IMR-90 (cell line): ENCODE data around the gene FARSB. TPM values are rescaled to one million over a fixed set of nuclear protein-coding genes. Genes with fewer than 3 reads are reported as not detected.

Experiments
- ATAC-seq: fragments of 200-7000 bp; cut with Tn5 transposase; 2 replicates; pipeline ENCODE4 v1.9.1; 2020; ENCODE audit warnings: low read depth, mild to moderate bottlenecking, moderate library complexity
- BruUV-seq: library from RNA; stranded (reverse); fragments of 400-500 nt; replicated peaks from 2 replicates; lab custom pipeline; 2021; lab: Mats Ljungman, UMichigan
- CTCF ChIA-PET: fragments of 300-600 bp; formaldehyde crosslinking; extraction: SDS; loops from one replicate; lab custom pipeline; 2021; ENCODE audit warnings: antibody characterized with exemption; lab: Yijun Ruan, JAX
- POLR2A ChIA-PET: fragments of 300-600 bp; sonication (Branson Sonifier 250); formaldehyde crosslinking; loops from one replicate; lab custom pipeline; 2022; ENCODE audit warnings: antibody characterized with exemption; ENCODE audit not compliant: unreplicated experiment; lab: Charles Lee
- DNase-seq: peaks from one replicate; pipeline ENCODE4 v3.0.0; 2013
- H2AFZ ChIP-seq: replicated peaks from 2 replicates; pipeline ENCODE3; 2013; ENCODE audit warnings: low read length, mild to moderate bottlenecking; ENCODE audit not compliant: poor library complexity
- H2AK5ac ChIP-seq: 2 replicates; pipeline ENCODE4 v1.6.1; 2013; ENCODE audit warnings: low read depth, low read length, inconsistent platforms
- H2AK9ac ChIP-seq: replicated peaks from 2 replicates; pipeline ENCODE3; 2013; ENCODE audit warnings: mild to moderate bottlenecking, low read depth, low read length, moderate library complexity; ENCODE audit not compliant: poor library complexity
- H2BK120ac ChIP-seq: 2 replicates; pipeline ENCODE4 v1.6.1; 2013; ENCODE audit warnings: low read depth, low read length, inconsistent platforms
- H2BK15ac ChIP-seq: 3 replicates; pipeline ENCODE4 v1.6.1; 2013; ENCODE audit warnings: low read depth, low read length, inconsistent platforms
- H2BK20ac ChIP-seq: 2 replicates; pipeline ENCODE4 v1.6.1; 2013; ENCODE audit warnings: low read depth, mild to moderate bottlenecking, inconsistent platforms, low read length, moderate library complexity
- H2BK5ac ChIP-seq: 2 replicates; pipeline ENCODE4 v1.6.1; 2013; ENCODE audit warnings: mild to moderate bottlenecking, low read depth, low read length, inconsistent platforms; ENCODE audit not compliant: poor library complexity, severe bottlenecking
- H3K14ac ChIP-seq: replicated peaks from 2 replicates; pipeline ENCODE4 v1.6.1; 2013; ENCODE audit warnings: low read depth, low read length, inconsistent platforms
- H3K18ac ChIP-seq: 2 replicates; pipeline ENCODE4 v1.6.1; 2013; ENCODE audit warnings: low read depth, low read length, control low read depth
- H3K23ac ChIP-seq: 2 replicates; pipeline ENCODE4 v1.6.1; 2013; ENCODE audit warnings: low read depth, low read length, inconsistent platforms
- H3K27ac ChIP-seq: 2 replicates; pipeline ENCODE4 v1.5.1; 2013; ENCODE audit warnings: mild to moderate bottlenecking, control low read depth, low read length; ENCODE audit not compliant: insufficient read depth
- H3K27me3 ChIP-seq: 2 replicates; pipeline ENCODE4 v1.6.1; 2013; ENCODE audit warnings: low read length; ENCODE audit not compliant: control insufficient read depth, insufficient read depth
- H3K36me3 ChIP-seq: 2 replicates; pipeline ENCODE4 v1.6.1; 2013; ENCODE audit warnings: low read length, mixed read lengths; ENCODE audit not compliant: control insufficient read depth, insufficient read depth
- H3K4ac ChIP-seq: 2 replicates; pipeline ENCODE4 v1.6.1; 2013; ENCODE audit warnings: low read depth, low read length, inconsistent platforms
- H3K4me1 ChIP-seq: 2 replicates; pipeline ENCODE4 v1.6.1; 2013; ENCODE audit warnings: low read length, mixed read lengths; ENCODE audit not compliant: control insufficient read depth, insufficient read depth
- H3K4me2 ChIP-seq: 2 replicates; pipeline ENCODE4 v1.6.1; 2013; ENCODE audit warnings: low read depth, mild to moderate bottlenecking, control low read depth, low read length, moderate library complexity
- H3K4me3 ChIP-seq: 2 replicates; pipeline ENCODE4 v1.5.1; 2013; ENCODE audit warnings: low read depth, mild to moderate bottlenecking, control low read depth, low read length, moderate library complexity; ENCODE audit not compliant: insufficient read depth
- H3K56ac ChIP-seq: 2 replicates; pipeline ENCODE4 v1.6.1; 2013; ENCODE audit warnings: low read length, inconsistent platforms; ENCODE audit not compliant: insufficient read depth; ENCODE audit errors: extremely low read depth
- H3K79me1 ChIP-seq, 2 experiments: 2 replicates each; pipeline ENCODE4 v1.6.1; 2013; ENCODE audit warnings: low read length in 2 of 2, inconsistent platforms in 1 of 2, low read depth in 1 of 2
- H3K9ac ChIP-seq: 2 replicates; pipeline ENCODE4 v1.6.1; 2013; ENCODE audit warnings: low read depth, low read length, control low read depth
- H3K9me1 ChIP-seq: 2 replicates; pipeline ENCODE4 v1.6.1; 2013; ENCODE audit warnings: low read length, inconsistent platforms; ENCODE audit not compliant: insufficient read depth
- H3K9me3 ChIP-seq: 2 replicates; pipeline ENCODE4 v1.6.1; 2013; ENCODE audit warnings: low read length; ENCODE audit not compliant: control insufficient read depth, insufficient read depth
- H4K20me1 ChIP-seq: 2 replicates; pipeline ENCODE4 v1.6.1; 2013; ENCODE audit warnings: low read length, inconsistent platforms; ENCODE audit not compliant: insufficient read depth
- H4K5ac ChIP-seq: 2 replicates; pipeline ENCODE4 v1.6.1; 2013; ENCODE audit warnings: mild to moderate bottlenecking, low read depth, low read length, control low read depth
- H4K8ac ChIP-seq, 2 experiments: 2 replicates each; pipeline ENCODE4 v1.6.1; 2013; ENCODE audit warnings: low read depth in 2 of 2, low read length in 2 of 2, control low read depth in 1 of 2, inconsistent platforms in 1 of 2
- H4K91ac ChIP-seq: 2 replicates; pipeline ENCODE4 v1.6.1; 2013; ENCODE audit warnings: low read depth, low read length, inconsistent platforms; ENCODE audit not compliant: insufficient read depth
- BHLHE40 ChIP-seq: fragments of 150-350 bp; IDR thresholded peaks from 2 replicates; pipeline ENCODE4 v1.6.1; 2016; ENCODE audit warnings: mild to moderate bottlenecking, low read depth, low read length
- CEBPB ChIP-seq: IDR thresholded peaks from 2 replicates; pipeline ENCODE4 v1.6.1; 2012; ENCODE audit warnings: low read depth, low read length, improper control_type of control experiment
- CHD1 ChIP-seq: IDR thresholded peaks from 2 replicates; pipeline ENCODE4 v1.6.1; 2012; ENCODE audit warnings: low read depth, low read length, improper control_type of control experiment
- FOS ChIP-seq: fragments of 150-350 bp; IDR thresholded peaks from 2 replicates; pipeline ENCODE4 v1.6.1; 2016; ENCODE audit warnings: low read depth, low read length
- MAFK ChIP-seq: IDR thresholded peaks from 2 replicates; pipeline ENCODE4 v1.6.1; 2012; ENCODE audit warnings: low read depth, low read length, improper control_type of control experiment
- MAZ ChIP-seq: IDR thresholded peaks from 2 replicates; pipeline ENCODE4 v1.6.1; 2012; ENCODE audit warnings: low read depth, mild to moderate bottlenecking, low read length, improper control_type of control experiment, moderate library complexity, borderline replicate concordance
- MXI1 ChIP-seq: IDR thresholded peaks from 2 replicates; pipeline ENCODE4 v1.6.1; 2012; ENCODE audit warnings: low read depth, mild to moderate bottlenecking, low read length, moderate library complexity, borderline replicate concordance
- NFE2L2 ChIP-seq: fragments of 150-350 bp; IDR thresholded peaks from 2 replicates; pipeline ENCODE4 v1.6.1; 2016; ENCODE audit warnings: low read depth, mild to moderate bottlenecking, low read length
- POLR2A ChIP-seq: IDR thresholded peaks from 2 replicates; pipeline ENCODE4 v1.6.1; 2012; ENCODE audit warnings: mild to moderate bottlenecking, low read depth, low read length
- RAD21 ChIP-seq: IDR thresholded peaks from 2 replicates; pipeline ENCODE4 v1.6.1; 2012; ENCODE audit warnings: low read length, improper control_type of control experiment
- RCOR1 ChIP-seq: IDR thresholded peaks from 2 replicates; pipeline ENCODE4 v1.6.1; 2012; ENCODE audit warnings: mild to moderate bottlenecking, low read length, improper control_type of control experiment; ENCODE audit not compliant: insufficient replicate concordance
- RFX5 ChIP-seq: IDR thresholded peaks from 2 replicates; pipeline ENCODE4 v1.8.0; 2012; ENCODE audit warnings: low read depth, mild to moderate bottlenecking, low read length, moderate library complexity
- SMC3 ChIP-seq: fragments of 150-350 bp; IDR thresholded peaks from 2 replicates; pipeline ENCODE4 v1.6.1; 2016; ENCODE audit warnings: low read depth, mild to moderate bottlenecking, antibody characterized with exemption, low read length, moderate library complexity
- USF2 ChIP-seq: fragments of 150-350 bp; IDR thresholded peaks from 2 replicates; pipeline ENCODE4 v1.6.1; 2017; ENCODE audit warnings: mild to moderate bottlenecking, antibody characterized with exemption, low read length, low read depth
- WGBS, 2 experiments: methylation state at CpG; one replicate each; pipeline versions ENCODE4 v1.1.5 to v1.1.7; 2013; ENCODE audit warnings: missing lambda C conversion rate in 2 of 2; ENCODE audit not compliant: insufficient read length in 1 of 2; ENCODE audit errors: extremely low coverage in 2 of 2; 5-methylcytosine and 5-hydroxymethylcytosine counted together
- dilution Hi-C: fragments of 300-500 bp; cut with HindIII; formaldehyde crosslinking; loops from one replicate; pipeline ENCODE4 v1.14.3; 2018; ENCODE audit warnings: low sequenced_read_pairs; ENCODE audit not compliant: unreplicated experiment
- in situ Hi-C: fragments of 300-500 bp; cut with MboI; formaldehyde crosslinking; loops from 3 replicates; pipeline ENCODE4 v1.14.3; 2019; ENCODE audit warnings: low sequenced_read_pairs, inconsistent platforms, mixed read lengths
- intact Hi-C: fragments of 100-400 bp; cut with micrococcal nuclease; formaldehyde crosslinking; loops from 2 replicates; pipeline ENCODE4 v1.10.0; 2022
- polyA plus RNA-seq, 3 experiments: library from polyadenylated mRNA; depleted of rRNA; stranded (reverse); fragments of >200 nt; gene quantifications; 2 replicates each; pipeline ENCODE4 v1.2.3, GENCODE V29; 2012; ENCODE audit warnings: low replicate concordance in 1 of 3
- total RNA-seq: library from RNA; depleted of rRNA; stranded (reverse); fragments of >200 nt; gene quantifications from 2 replicates; pipeline ENCODE4 v1.2.3, GENCODE V29; 2012
- TF ChIP-seq, protein P1 (sequence below): conservative IDR thresholded peaks from 2 replicates; pipeline ENCODE4 v1.5.1; 2012; ENCODE audit warnings: mild to moderate bottlenecking, low read depth, low read length, improper control_type of control experiment
- TF ChIP-seq, protein P2 (sequence below): fragments of 150-350 bp; IDR thresholded peaks from 2 replicates; pipeline ENCODE4 v1.6.1; 2016; ENCODE audit warnings: low read depth, mild to moderate bottlenecking, low read length, moderate library complexity, borderline replicate concordance

Gene FARSB
- total and polyA plus RNA-seq, 2 of the 4 experiments (the other 2 are of a cell fraction), result 21.1 to 32.5 TPM

DNA sequence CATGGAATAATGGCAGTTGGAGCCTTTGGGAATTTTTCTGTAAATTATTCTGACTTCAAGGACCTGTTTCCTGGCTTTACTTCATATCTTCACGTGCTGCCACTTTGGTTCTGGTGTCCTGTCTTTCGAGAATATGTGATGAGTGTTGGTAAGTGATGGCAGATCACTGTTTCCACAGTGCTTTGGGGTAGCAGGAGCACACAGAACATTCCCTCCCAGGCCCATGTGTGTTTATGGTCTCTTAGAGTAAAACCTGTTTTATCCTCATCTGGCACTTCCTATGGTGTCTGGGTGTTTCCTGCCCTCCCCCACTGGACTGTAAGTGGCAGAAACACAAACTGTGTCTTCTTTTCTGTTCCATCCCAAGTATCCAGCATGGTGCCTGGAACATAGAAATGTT is 33.4 kb upstream of the FARSB start:
- Histone ChIP-seq H2AK5ac (0 out of 2 replicates have a peak overlapping the region, but pooled peaks have one; percentile 34), H3K4me1 (no peaks in the 10 kb centered on the region), H3K4ac (no peak overlapping the region), H3K23ac (no peak overlapping the region), H2BK120ac (no peak overlapping the region), H4K8ac (no peak overlapping the region), H4K20me1 (no peaks in the 10 kb centered on the region), H2AK9ac (no peak overlapping the region), H3K9me1 (no peaks in the 10 kb centered on the region), H3K9me3 (no peaks in the 10 kb centered on the region), H3K18ac (no peak overlapping the region), H3K14ac (no peak overlapping the region), H3K79me1 (no peaks in the 10 kb centered on the region), H2BK5ac (no peak overlapping the region), H3K36me3 (no peaks in the 10 kb centered on the region), H3K9ac (no peak overlapping the region), H2AFZ (no peak overlapping the region), H3K56ac (no peak overlapping the region), H3K4me3 (no peak overlapping the region), H3K4me2 (no peak overlapping the region), H3K27me3 (no peaks in the 10 kb centered on the region; the same call in none of the 2 replicates), H2BK15ac (no peak overlapping the region), H2BK20ac (no peak overlapping the region), H3K27ac (no peak overlapping the region), H4K5ac (no peak overlapping the region), H4K91ac (no peak overlapping the region)
- DNase-seq (no peak), ATAC-seq (no peak)
- POLR2A ChIA-PET, result no interaction called here
- CTCF ChIA-PET, result interaction anchor here (1.2 to 1.6 kb wide), 2 partner anchors 226 to 270 kb away, joined by 5 to 6 read pairs; no protein-coding TSS in a partner anchor
- in situ Hi-C loops (no loop called here), dilution Hi-C loops (no loop called here), intact Hi-C loops (no loop called here)
- TF ChIP-seq, protein P1, sequence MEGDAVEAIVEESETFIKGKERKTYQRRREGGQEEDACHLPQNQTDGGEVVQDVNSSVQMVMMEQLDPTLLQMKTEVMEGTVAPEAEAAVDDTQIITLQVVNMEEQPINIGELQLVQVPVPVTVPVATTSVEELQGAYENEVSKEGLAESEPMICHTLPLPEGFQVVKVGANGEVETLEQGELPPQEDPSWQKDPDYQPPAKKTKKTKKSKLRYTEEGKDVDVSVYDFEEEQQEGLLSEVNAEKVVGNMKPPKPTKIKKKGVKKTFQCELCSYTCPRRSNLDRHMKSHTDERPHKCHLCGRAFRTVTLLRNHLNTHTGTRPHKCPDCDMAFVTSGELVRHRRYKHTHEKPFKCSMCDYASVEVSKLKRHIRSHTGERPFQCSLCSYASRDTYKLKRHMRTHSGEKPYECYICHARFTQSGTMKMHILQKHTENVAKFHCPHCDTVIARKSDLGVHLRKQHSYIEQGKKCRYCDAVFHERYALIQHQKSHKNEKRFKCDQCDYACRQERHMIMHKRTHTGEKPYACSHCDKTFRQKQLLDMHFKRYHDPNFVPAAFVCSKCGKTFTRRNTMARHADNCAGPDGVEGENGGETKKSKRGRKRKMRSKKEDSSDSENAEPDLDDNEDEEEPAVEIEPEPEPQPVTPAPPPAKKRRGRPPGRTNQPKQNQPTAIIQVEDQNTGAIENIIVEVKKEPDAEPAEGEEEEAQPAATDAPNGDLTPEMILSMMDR, result no peak
- TF ChIP-seq FOS (no peak), BHLHE40 (no peak), MAZ (no peak), CHD1 (no peak), MAFK (no peak), RCOR1 (no peak), RAD21 (no peak), NFE2L2 (no peak), USF2 (no peak), POLR2A (no peak), CEBPB (no peak), RFX5 (no peak), MXI1 (no peak), SMC3 (no peak)
- TF ChIP-seq, protein P2, sequence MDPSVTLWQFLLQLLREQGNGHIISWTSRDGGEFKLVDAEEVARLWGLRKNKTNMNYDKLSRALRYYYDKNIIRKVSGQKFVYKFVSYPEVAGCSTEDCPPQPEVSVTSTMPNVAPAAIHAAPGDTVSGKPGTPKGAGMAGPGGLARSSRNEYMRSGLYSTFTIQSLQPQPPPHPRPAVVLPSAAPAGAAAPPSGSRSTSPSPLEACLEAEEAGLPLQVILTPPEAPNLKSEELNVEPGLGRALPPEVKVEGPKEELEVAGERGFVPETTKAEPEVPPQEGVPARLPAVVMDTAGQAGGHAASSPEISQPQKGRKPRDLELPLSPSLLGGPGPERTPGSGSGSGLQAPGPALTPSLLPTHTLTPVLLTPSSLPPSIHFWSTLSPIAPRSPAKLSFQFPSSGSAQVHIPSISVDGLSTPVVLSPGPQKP, result no peak
- WGBS, 2 experiments, result no CpG with 5 or more reads among the region's 2 CpGs
- no TSS peak for BruUV-seq
